Vagina (tissue), 2 donors: ENCODE measurements around the gene PTPN4. TPM values are rescaled to one million over a fixed set of nuclear protein-coding genes. Genes with fewer than 3 reads are reported as not detected.

Experiments
- DNase-seq, 2 donors: peaks; one replicate each; pipeline ENCODE4 v3.0.0-alpha.2; 2017; ENCODE audit errors: extremely low spot score in 2 of 2
- H3K27ac ChIP-seq: fragments of 200-600 bp; sonication (generic); one replicate; pipeline ENCODE4 v1.5.1; 2019
- H3K27me3 ChIP-seq: fragments of 200-600 bp; sonication (generic); one replicate; pipeline ENCODE4 v1.5.1; 2019
- H3K36me3 ChIP-seq, 2 donors: fragments of 200-600 bp; sonication (generic); one replicate each; pipeline ENCODE4 v1.5.1; 2017 to 2019
- H3K4me1 ChIP-seq: fragments of 200-600 bp; sonication (generic); one replicate; pipeline ENCODE4 v1.5.1; 2019
- H3K4me3 ChIP-seq, 2 donors: fragments of 200-600 bp; sonication (generic); 1 replicate in 1 of 2; 2 replicates in 1 of 2; pipeline ENCODE4 v1.5.1; 2016 to 2019
- H3K9me3 ChIP-seq: fragments of 200-600 bp; sonication (generic); one replicate; pipeline ENCODE4 v1.5.1; 2019
- CTCF ChIP-seq, 3 experiments: fragments of 450-650 bp in 2 of 3; fragments of 200-600 bp in 1 of 3; sonication (generic) in 1 of 3; IDR thresholded peaks; one replicate each; pipeline ENCODE4 v1.5.1; 2017 to 2019; ENCODE audit warnings: antibody characterized with exemption in 3 of 3, mild to moderate bottlenecking in 2 of 3, moderate library complexity in 2 of 3
- POLR2A ChIP-seq, 2 donors: fragments of 450-650 bp; IDR thresholded peaks; one replicate each; pipeline ENCODE4 v1.6.1; 2017; ENCODE audit warnings: antibody characterized with exemption in 2 of 2, mild to moderate bottlenecking in 2 of 2, moderate library complexity in 2 of 2
- POLR2AphosphoS5 ChIP-seq, 2 donors: sonication (generic); formaldehyde crosslinking; IDR thresholded peaks; one replicate each; pipeline ENCODE4 v1.9.0; 2017; ENCODE audit warnings: antibody characterized with exemption in 2 of 2, mild to moderate bottlenecking in 2 of 2, low read depth in 1 of 2; ENCODE audit not compliant: insufficient read depth in 1 of 2
- intact Hi-C: fragments of 100-400 bp; cut with DNase I; formaldehyde crosslinking; loops from one replicate; pipeline ENCODE4 v1.15.1; 2023
- total RNA-seq: library from RNA; depleted of rRNA; stranded (reverse); fragments of >200 nt; gene quantifications from one replicate; pipeline ENCODE4 v1.2.3, GENCODE V29; 2016

PTPN4 gene
- total RNA-seq, 1 donor from 2014 or later: 31.7 TPM

- intact Hi-C loops: no loop called here
- Histone ChIP-seq H3K4me3 (no peak overlapping the region), H3K27me3 (no peaks in the 10 kb centered on the region), H3K9me3 (no peaks in the 10 kb centered on the region), H3K36me3 (no peaks in the 10 kb centered on the region), H3K27ac (no peak overlapping the region), H3K4me1 (no peaks in the 10 kb centered on the region)
- no peak for DNase-seq
- no peak for TF ChIP-seq POLR2A (IDR thresholded peaks at IDR 0.05)
Observed at GRCh38 chr2:119871725-119872124, 112.0 kb downstream of the PTPN4 start.

DNA sequence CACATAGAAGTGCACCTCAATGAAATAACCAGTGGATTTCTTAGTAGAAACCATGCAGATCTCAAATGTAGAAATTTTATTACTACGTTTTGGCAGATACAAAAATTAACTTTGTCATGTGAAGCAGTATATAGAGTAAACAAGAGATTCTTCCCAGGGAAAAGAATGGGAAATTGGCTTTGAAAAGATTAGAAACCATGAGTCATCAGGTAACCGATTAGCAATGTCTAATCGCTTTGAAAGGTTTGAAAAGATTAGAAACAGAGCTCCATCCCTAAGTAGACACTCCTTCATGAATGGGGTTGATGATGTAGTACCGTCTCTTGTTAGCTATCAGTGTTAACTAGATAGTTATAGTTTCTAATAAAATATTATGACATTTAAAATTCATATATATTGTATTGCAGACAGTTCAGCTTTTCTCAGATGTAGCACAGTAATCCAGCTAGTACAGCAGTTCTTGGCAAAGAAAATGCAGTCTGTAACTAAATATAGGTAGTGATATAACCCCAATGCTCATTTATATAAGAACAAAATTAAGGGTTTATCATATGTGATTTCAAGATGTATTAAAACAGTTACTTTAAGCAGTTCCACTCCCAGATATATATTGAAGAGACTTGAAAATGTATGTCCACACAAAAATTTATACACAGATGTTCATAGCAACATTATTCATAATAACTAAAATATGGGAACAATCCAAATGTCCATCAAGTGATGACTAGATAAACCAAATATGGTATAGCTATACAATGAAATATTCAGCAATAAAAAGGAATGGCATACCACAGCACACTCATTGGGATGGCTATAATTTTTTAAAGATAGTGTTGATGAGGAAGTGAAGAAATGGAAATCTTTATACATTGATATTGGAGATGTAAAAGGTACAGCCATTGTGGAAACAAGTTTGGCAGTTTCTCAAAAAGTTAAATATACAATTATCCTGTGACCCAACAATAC, 113.9 kb downstream of the PTPN4 start:
- no peak for TF ChIP-seq POLR2A (IDR thresholded peaks at IDR 0.05)
- TF ChIP-seq POLR2AphosphoS5 (IDR thresholded peaks at IDR 0.05; ENCODE audit: insufficient read depth in 1 of 2, low read depth in 1 of 2): no peak
- no peak for TF ChIP-seq CTCF (IDR thresholded peaks at IDR 0.05)
- no peak overlapping the region for H3K27ac ChIP-seq
- no peak overlapping the region for H3K4me3 ChIP-seq
- no peaks in the 10 kb centered on the region for H3K4me1 ChIP-seq
- H3K9me3 ChIP-seq: no peaks in the 10 kb centered on the region
- H3K36me3 ChIP-seq: no peaks in the 10 kb centered on the region
- no peak for DNase-seq
- intact Hi-C loops: no loop called here
- H3K27me3 ChIP-seq: no peaks in the 10 kb centered on the region

GRCh38 chr2:119879502-119879901, 119.8 kb downstream of the PTPN4 start:
- intact Hi-C loops: no loop called here
- no peak for TF ChIP-seq CTCF (IDR thresholded peaks at IDR 0.05)
- TF ChIP-seq POLR2AphosphoS5 (IDR thresholded peaks at IDR 0.05; ENCODE audit: insufficient read depth in 1 of 2, low read depth in 1 of 2): no peak
- H3K4me3 ChIP-seq: no peak overlapping the region
- H3K9me3 ChIP-seq: no peaks in the 10 kb centered on the region
- no peak for DNase-seq
- no peak overlapping the region for H3K27ac ChIP-seq
- no peaks in the 10 kb centered on the region for H3K4me1 ChIP-seq
- no peaks in the 10 kb centered on the region for H3K27me3 ChIP-seq
- H3K36me3 ChIP-seq: no peaks in the 10 kb centered on the region

DNA sequence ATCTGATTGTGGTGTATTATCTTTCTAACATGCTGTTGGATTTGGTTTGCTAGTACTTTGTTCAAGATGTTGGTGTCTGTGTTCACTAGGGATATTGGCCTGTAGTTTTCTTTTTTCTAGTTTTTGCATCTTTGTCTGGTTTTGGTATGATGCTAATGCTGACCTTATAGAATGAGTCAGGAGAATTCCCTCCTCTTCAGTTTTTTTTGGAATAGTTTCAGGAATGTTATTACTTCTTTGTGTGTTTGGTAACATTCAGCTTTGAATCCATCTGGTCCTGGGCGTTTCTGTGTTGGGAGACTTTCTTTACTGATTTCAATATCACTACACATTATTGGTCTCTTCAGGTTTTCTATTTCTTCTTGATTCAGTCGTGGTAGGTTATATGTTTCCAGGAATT, 129.0 kb downstream of the PTPN4 start:
- DNase-seq: no peak
- Histone ChIP-seq H3K27ac (no peak overlapping the region), H3K9me3 (no peaks in the 10 kb centered on the region), H3K27me3 (no peaks in the 10 kb centered on the region), H3K4me3 (no peak overlapping the region), H3K36me3 (peaks cover 0 to 8% of the 10 kb centered on the region in 2 donors), H3K4me1 (no peaks in the 10 kb centered on the region)
- TF ChIP-seq POLR2A (IDR thresholded peaks at IDR 0.05): no peak
- no peak for TF ChIP-seq POLR2AphosphoS5 (IDR thresholded peaks at IDR 0.05; ENCODE audit: insufficient read depth in 1 of 2, low read depth in 1 of 2)
- no peak for TF ChIP-seq CTCF (IDR thresholded peaks at IDR 0.05)
- intact Hi-C loops: no loop called here

GRCh38 chr2:119897736-119898395, 138.1 kb downstream of the PTPN4 start:
- DNase-seq: no peak
- H3K4me3 ChIP-seq: no peak overlapping the region
- TF ChIP-seq CTCF (IDR thresholded peaks at IDR 0.05): no peak
- no peak for TF ChIP-seq POLR2A (IDR thresholded peaks at IDR 0.05)
- no peak for TF ChIP-seq POLR2AphosphoS5 (IDR thresholded peaks at IDR 0.05; ENCODE audit: insufficient read depth in 1 of 2, low read depth in 1 of 2)
- no peaks in the 10 kb centered on the region for H3K4me1 ChIP-seq
- H3K27ac ChIP-seq: no peak overlapping the region
- H3K9me3 ChIP-seq: no peaks in the 10 kb centered on the region
- intact Hi-C loops: no loop called here
- peaks cover 0 to 17% of the 10 kb centered on the region in 2 donors for H3K36me3 ChIP-seq
- H3K27me3 ChIP-seq: no peaks in the 10 kb centered on the region
